GM10266 (cell line): ENCODE measurements around the gene MORN4.
"Not testable (repeated sequence)": the region's sequence is repeated elsewhere in the genome, so short reads cannot be mapped to it uniquely, and the experiment has no call there.

Source experiments
- DNase-seq: peaks from one replicate; pipeline ENCODE4 v3.0.0; 2012; ENCODE audit errors: extremely low spot score
- TF ChIP-seq, protein P1 (sequence below): IDR thresholded peaks from 2 replicates; pipeline ENCODE4 v1.5.1; 2012; ENCODE audit warnings: mild to moderate bottlenecking, low read depth; ENCODE audit not compliant: control insufficient read depth, insufficient read depth; ENCODE audit errors: missing control alignments

MORN4 gene

GRCh38 chr10:97640868-97641811 lies 7.8 kb upstream of the MORN4 start:
- peak; percentile 45 for DNase-seq
- TF ChIP-seq, protein P1, sequence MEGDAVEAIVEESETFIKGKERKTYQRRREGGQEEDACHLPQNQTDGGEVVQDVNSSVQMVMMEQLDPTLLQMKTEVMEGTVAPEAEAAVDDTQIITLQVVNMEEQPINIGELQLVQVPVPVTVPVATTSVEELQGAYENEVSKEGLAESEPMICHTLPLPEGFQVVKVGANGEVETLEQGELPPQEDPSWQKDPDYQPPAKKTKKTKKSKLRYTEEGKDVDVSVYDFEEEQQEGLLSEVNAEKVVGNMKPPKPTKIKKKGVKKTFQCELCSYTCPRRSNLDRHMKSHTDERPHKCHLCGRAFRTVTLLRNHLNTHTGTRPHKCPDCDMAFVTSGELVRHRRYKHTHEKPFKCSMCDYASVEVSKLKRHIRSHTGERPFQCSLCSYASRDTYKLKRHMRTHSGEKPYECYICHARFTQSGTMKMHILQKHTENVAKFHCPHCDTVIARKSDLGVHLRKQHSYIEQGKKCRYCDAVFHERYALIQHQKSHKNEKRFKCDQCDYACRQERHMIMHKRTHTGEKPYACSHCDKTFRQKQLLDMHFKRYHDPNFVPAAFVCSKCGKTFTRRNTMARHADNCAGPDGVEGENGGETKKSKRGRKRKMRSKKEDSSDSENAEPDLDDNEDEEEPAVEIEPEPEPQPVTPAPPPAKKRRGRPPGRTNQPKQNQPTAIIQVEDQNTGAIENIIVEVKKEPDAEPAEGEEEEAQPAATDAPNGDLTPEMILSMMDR, result no peak

DNA sequence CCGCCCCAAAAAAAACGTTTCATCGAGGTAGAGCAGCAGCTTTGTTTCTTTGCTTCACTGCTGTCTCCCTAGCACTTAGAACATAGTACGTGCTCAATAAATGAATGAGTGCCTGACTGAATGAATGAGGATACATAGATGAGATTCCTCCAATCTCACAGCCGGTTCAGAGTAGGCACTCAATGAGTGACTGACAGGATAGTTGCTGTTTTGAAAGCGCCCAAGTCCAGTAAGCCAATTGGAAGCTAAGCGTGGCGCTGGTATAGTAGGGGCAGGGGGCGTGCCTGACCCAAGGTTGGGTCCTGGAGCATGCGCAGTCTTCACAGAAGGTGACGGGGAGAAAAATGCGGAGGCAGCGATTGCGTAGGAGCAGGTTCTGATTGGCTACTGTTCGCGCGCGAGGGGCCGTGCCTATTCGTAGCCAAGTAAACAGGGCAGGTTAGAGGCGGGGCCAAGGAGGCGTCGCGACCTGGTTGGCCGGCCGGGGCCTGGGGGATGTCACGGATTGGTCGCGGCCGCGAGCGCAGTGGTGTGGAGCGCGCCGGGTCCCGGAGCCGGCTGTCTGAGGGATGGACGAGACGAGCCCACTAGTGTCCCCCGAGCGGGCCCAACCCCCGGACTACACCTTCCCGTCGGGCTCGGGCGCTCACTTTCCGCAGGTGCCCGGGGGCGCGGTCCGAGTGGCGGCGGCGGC lies 7.0 kb upstream of the MORN4 start, which contains the start of gene PI4K2A:
PI4K2A (plus strand) TSS at position 498 of the 694 bp plus-strand sequence; CDS start at position 570, 72 bp downstream.
- TF ChIP-seq, protein P1, result no peak
- DNase-seq, result peak; percentile 98

GRCh38 chr10:97639090-97639489 lies 5.8 kb upstream of the MORN4 start:
- not testable (repeated sequence) for DNase-seq

DNA sequence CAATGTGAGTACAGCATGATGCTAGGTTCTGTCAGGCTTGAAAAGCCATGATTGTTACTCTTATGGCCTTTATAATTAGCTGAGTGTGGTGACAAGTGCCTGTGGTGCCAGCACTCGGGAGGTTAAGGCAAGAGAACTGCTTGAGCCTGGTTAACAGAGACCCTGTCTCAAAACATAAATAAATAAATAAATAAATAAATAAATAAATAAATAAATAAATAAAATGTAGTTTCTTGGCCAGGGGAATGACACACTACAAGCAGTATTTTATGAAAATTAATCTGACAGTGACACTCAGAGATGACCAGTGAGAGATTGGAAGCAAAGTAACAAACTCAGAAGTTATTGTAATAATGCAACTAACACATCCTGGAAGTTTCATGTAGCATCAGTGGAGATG lies 2.3 kb upstream of the MORN4 start:
- TF ChIP-seq, protein P1, result no peak

GRCh38 chr10:97633921-97634320 lies 621 bp upstream of the MORN4 start:
- TF ChIP-seq, protein P1, result no peak
- no peak for DNase-seq

More for the DNA sequence above, 2.3 kb upstream of the MORN4 start:
- DNase-seq, result no peak

DNA sequence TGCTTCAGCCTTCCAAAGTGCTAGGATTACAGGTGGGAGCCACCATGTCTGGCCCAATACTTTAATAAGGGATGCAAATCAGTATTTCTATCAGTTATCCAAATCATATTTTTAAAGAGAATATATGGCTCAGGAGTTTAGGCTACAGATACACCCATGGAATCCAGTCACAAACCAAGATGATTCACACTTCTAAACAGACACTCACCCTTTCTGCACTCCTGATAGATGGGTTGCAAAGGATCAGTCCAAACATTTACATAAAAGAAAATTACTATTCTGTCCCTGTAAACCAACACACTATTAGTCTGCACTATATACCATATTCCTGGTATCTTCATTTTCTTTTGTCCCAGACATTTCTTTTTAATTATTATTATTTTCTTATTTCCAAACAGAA lies 2.2 kb downstream of the MORN4 start:
- TF ChIP-seq, protein P1, result no peak
- no peak for DNase-seq

DNA sequence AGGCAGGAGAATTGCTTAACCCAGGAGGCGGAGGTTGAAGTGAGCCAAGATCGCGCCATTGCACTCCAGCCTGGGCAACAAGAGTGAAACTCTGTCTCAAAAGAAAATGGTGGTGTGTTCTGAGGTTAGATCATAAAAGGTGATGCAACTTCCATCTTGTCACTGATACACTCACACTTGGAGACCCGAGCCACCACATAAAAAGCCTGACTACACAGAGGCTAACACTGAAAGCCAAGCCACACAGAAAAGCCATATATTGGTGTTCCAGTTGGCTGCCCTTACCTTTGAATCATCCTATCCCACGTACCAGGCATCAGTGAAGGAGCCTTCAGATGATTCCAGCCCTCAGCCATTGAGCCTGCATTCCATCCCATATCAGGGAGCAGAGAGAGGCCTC lies 4.0 kb downstream of the MORN4 start:
- TF ChIP-seq, protein P1, result no peak
- DNase-seq, result no peak
